HG02840 (cell line): ENCODE data around the gene NMD3.

ENCODE experiments used
- ATAC-seq: cut with Tn5 transposase; IDR thresholded peaks from one replicate; pipeline ENCODE4 v1.9.1; 2021; ENCODE audit warnings: mild to moderate bottlenecking, moderate library complexity, moderate number of reproducible peaks; ENCODE audit not compliant: unreplicated experiment, low FRiP score

Gene NMD3

DNA sequence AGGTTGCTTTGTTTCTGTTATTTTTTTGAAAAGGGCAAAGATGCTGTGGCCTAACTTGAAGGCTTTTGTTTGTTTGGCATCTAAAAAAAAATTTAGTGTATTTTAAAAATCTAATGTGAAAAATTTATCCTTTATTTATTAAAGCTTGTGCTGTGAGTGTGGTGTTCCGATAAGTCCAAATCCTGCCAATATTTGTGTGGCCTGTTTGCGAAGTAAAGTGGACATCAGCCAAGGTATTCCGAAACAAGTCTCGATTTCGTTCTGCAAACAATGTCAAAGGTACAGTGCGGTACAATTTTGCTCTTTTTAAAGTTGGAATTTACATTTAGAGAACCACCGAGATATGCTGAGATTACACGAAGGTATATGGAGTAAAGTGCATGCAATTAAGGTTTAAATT lies 3.7 kb downstream of the NMD3 start:
- no peak for ATAC-seq

DNA sequence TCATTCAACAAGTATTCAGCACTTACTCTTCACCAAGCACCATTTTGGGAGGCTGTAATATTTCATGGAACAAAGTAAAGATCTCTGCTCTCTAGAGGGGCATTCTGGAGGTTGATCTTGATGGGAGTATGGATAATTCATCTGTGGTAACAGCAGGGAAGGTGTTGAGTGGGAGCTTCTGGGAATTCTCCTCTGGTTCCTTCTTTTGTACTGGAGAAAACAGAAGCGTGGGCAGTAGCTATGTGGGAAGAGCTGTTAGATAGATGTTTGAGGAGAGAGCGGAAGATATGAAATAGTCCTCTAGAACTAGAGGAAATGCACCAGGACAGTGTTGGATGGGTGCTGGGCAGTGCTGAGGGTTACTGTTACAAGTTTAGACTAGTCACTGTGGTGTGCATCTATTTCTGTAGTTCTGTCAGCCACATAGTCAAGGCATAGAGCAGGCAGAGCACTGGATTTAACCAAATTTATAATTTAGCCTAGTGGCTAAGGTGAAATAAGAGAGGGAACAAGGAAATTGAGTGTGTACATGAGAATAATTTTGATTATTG lies 9.6 kb downstream of the NMD3 start:
- no peak for ATAC-seq

DNA sequence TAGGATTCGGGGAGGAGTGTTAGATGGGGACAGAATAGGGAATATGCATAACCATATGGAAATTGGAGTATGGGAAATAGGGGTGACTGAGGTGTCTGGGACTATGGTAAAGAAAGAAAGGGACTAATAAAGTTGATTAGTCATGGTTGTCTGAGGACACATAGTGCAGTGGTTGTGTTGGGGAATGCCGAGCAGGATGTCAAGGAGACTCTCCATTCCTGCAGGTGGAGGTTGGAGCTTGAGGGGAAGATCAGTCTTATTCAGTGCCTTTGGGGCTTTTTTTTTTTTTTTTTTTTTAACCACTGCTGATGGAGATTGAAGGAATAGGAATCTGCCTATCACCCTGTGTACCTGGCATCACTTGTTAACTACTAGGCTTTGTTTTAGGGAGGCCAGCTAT lies 10.8 kb downstream of the NMD3 start:
- no peak for ATAC-seq

DNA sequence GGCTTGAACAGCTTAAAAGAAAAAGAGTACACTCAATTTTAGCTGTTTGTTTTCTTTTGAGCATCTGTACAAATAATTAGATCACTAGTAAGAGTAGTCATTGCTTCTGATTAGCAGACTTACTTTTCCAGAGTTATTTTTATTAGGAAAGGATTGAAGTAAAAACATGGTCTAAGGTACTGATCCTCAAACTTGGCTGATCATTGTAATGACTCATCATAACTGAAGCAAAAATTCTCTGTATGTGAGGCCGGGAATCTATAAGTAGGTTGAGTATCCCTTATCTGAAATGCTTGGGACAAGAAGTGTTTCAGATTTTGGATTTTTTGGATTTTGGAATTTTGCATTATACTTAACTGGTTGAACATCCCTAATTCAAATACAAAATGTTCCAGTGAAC lies 12.4 kb downstream of the NMD3 start:
- ATAC-seq = no peak

DNA sequence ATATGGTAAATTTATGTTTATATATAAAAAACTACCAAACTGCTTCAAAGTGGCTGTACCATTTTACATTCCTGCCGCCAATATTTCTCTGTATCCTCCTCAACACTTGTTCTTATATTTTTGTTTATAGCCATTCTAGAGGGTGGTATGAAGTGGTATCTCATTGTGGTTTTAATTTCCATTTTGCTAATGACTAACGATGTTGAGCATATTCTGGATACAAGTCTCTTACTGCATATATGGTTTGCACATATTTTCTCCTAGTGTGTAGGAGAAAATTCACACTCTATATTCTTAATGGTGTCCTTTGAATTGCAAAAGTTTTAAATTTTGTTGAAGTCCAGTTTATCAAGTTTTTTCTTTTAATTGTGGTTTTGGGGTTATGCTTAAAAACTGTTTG lies 15.1 kb downstream of the NMD3 start:
- ATAC-seq = no peak

DNA sequence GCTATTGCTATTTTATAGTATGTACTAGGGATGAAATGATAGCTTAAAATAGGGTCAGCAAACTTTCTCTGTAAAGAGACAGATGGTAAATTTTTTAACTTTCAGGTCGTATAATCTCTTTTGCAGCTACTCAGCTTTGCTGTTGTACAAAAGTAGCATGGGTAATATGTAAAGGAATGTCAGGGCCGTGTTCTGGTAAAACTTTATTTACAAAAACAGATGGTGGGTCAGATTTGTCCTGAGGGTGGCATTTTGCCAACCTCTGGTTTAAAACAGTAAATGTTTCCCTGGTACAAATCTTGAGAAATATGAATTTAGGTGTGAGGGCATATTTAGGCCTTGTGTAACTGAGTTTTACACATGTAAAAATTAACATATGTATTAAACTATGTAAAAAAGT lies 18.6 kb downstream of the NMD3 start:
- ATAC-seq = no peak

DNA sequence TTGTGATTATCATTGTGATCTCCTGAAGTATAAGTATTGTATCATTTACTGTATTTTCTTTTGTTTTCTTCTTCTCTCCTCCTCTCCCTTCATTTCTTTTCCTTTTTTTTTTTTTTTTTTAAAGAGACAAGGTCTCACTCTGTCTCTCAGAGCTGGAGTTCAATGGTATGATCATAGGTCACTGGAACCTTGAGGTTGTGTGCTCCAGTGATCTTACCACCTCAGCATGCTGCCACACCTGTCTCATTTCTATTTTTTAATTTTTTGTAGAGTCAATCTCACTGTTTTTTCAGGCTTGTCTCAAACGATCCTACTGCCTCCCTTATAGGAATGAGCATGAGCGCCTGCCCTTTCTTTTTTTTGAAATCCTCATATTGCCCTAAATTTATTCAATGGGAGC lies 23.4 kb downstream of the NMD3 start:
- no peak for ATAC-seq

DNA sequence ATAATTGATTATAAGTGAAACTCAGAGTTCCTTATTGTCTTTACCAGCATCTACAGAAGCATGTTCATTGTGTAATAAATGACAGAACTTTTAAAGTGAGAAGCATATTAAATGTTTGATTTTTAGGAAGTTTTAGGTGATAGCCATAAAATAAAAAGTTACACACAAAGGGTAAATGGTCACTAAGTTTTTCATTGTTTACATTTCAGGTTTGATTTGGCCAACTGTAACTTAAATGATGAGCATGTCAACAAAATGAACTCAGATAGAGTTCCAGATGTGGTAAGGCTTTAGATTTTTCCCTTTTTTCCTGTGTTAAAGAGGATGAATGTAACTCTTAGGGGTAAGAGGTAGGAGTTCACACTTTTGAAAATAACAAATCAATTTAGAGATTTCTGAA lies 25.9 kb downstream of the NMD3 start:
- ATAC-seq = no peak

DNA sequence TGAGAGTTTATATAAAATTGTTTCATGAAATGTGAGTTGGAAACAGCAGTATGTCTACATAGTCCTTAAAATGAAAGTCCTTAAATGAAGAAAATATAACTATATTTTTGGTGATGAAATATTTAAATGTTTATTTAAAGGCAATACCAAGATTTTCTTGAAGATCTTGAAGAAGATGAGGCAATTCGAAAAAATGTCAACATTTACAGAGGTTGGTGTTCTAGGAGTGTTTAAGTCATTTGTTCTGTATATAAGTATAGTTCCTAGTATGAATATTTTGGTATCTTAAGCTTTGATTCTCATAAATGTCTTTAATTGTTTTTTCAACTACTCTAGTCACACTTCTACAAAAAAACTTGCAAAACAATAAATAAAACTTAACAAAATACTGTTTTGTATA lies 29.0 kb downstream of the NMD3 start:
- ATAC-seq = no peak

DNA sequence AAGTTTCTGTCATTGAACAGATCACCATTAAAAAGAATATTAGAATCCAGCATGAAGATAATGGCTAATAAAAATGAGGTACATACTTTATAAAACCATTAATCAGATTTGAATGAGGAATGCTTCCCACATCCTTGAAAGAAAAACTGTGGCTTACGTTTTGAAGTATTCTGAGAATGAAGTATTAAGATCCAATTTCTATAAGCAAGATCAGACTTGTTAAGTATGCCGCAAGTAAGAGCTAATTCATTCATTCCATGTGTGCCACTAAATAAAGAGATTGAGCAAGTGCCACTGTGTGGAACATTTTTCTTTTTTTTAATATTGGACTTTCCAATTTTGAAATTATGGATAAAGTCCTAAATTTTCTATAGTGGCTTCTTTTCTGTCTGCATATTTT lies 30.6 kb downstream of the NMD3 start:
- ATAC-seq = no peak

DNA sequence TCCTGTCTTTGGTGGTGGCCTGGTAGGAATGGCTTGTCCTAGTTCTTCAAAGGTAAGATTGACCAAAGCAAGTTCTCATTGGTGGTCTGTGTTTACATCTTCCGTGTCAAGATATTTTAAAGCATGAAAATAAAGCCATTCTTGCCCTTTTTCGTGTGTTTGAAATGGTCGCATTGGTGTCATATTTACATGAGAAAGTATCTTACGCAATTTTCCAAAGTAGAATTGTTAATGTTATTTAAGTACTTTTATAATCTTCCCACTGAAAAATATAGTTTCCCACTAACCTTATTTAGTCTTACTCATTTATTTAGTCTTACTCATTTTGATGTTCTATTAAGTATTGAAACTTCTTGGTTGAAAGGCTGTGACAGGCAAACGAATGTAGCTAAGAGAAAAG lies 31.0 kb downstream of the NMD3 start:
- no peak for ATAC-seq

DNA sequence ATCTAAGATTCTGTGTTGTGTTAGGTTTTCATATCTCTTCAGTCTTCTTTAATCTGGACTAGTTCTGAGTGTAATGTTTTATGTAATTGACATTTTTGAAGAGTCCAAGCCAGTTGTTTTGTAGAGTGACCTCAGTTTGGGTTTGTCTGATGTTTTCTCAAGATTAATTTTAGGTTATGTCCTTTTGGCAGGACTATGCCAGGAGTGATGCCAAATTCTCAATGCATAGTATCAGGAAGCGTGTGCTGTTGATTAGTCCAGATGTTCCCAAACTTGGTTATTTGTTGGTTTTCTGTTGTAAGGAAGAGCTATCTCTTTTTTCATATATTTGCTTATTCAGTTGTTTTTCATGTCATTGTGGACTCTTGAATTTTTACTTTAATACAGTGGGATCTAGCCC lies 32.6 kb downstream of the NMD3 start:
- no peak for ATAC-seq

DNA sequence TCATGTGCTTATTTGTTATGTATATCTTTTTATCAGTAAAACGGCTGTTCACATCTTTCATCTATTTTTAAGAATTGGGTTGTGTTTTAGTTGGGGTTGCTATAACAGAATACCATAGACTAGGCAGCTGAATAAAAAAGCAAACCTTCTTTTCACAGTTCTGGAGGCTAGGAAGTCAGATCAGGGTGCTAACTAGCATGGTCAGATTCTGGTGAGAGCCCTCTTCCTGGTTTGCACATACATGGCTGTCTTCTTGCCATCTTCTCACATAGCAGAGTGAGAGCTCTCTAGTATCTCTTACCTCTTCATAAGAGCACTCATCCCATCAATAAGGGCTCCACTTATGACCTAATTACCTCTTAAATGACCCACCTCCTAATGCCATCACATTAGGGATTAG lies 33.8 kb downstream of the NMD3 start:
- ATAC-seq = no peak

DNA sequence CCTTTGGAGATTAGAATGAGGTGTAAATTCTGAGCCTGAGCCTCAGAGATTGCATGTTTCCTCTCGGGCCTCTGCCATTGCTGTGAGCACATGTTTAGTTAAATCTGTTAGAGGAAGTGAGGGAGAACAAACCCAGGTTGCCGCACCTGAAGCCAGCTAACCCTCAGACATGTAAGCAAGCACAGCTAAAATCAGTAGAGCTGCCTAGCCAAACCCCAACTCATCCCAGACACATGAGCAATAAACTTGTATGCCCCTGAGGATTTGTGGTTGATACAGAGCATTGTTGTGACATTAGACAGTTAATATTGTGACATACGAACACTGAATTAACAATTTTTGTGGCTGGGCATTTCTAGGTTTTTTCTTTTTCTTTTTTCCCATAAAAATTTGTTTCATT lies 41.9 kb downstream of the NMD3 start:
- no peak for ATAC-seq

DNA sequence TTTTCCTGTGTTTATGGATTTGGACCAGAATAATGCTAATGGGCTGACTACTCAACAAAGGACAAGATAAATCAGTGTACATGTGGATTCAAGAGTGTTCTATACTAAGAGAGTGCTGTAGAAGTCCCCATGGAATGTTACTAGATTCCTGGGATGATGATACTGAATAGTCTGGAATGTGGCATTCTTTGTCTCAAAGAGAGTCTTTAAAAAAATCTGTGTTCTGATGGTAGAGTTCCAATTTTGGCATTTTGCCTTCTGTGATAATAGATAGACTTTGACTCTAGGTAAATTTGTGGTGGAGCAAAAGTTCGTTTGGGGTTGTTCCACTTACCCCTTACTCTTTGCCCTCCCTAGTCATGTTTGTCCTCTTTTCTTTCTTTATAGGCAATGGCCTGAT lies 43.7 kb downstream of the NMD3 start:
- ATAC-seq = no peak

DNA sequence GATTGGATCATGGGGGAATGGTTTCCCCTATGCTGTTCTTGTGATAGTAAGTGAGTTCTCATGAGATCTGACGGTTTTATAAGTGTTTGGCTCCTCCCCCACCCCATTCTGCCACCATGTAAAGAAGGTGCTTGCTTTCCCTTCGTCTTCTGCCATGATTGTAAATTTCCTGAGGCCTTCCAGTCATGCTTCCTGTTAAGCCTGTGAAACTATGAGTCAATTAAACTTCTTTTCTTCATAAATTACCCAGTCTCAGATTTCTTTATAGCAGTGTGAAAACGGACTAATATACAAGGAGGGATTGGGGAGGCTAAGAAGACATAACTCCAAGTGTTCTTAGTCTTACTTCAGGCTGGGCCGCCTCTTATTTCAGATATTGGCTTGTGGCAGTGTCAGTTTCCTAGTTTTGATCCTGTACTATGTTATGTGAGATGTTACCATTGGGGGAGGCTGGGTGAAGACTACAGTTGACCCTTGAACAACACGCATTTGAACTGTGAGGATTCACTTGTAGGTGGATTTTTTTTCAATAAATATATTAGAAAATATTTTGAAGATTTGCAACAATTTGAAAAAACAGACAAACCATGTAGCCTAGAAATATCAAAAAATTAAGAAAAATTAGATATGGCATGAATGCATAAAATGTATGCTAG lies 44.9 kb downstream of the NMD3 start:
- no peak for ATAC-seq

DNA sequence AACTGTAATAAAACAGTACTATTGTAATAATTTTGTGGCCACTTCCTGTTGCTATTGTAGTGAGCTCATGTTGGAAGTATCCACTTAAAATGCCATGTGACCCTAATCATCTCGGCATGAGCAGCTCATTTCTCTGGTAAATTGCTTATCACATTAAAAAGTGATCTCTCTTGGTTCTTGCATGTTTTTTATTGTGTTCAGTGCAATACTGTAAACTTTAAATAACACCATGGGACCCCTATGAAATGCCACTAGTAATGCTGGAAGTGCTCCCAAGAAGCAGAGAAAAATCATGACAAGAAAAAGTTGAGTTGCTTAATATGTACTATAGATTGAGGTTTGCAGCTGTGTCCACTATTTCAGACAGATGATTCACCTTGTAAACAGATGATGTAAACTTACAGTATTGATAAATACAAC lies 45.6 kb downstream of the NMD3 start:
- no peak for ATAC-seq

DNA sequence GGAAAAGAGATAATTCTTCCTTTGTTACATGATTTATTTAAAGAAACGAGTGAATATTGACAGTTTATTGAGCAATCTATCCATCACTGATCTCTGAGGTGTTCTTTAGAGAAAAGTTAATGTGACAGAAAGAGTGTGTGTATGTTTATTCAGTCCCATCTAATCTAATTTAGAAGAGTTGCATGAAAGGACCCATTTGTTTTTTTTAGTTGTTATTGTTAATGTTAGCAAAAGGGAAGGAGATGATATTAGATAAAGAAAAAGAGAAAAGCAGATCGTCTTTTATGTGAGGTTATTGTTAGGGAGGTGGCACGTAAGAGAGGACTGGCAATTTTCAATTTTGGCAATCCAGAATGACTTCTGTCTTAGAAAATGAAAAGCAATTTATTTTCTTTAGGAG lies 46.5 kb downstream of the NMD3 start:
- no peak for ATAC-seq

DNA sequence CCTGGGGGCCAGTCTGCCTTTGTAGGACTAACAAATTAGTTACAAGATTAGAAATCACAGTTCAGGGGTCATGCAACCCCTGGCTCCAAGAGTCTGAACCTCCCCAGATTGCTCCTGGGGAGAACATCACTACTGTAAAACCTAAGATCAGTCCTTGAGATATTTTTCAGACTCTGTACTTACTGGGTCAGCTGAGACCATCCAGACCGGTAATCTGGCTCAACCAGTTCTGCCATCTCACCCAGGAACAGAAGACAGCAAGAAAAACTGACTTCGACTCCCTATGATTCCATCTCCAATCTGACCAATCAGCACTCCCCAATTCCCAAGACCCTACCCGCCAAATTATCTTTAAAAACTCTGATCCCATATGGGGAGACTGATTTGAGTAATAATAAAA lies 47.5 kb downstream of the NMD3 start:
- ATAC-seq = no peak

DNA sequence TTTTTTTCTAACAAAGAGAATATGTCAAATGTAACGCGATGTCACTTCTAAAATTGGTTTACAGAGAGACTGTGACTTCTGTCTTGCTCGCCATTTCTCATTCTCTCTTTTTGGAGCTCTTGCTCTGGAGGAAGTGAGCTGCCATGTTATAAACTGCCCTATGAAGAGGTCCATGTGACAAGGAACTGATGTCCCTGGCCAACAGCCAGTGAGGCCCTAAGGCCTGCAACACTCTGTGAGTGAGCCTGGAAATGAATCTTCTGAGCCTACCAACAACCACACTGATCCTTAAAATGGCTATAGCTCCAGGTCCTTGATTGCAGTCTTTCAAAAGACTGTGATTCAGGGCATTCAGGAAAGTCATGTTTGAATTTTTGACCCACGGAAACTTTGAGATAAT lies 49.9 kb downstream of the NMD3 start:
- ATAC-seq = no peak

DNA sequence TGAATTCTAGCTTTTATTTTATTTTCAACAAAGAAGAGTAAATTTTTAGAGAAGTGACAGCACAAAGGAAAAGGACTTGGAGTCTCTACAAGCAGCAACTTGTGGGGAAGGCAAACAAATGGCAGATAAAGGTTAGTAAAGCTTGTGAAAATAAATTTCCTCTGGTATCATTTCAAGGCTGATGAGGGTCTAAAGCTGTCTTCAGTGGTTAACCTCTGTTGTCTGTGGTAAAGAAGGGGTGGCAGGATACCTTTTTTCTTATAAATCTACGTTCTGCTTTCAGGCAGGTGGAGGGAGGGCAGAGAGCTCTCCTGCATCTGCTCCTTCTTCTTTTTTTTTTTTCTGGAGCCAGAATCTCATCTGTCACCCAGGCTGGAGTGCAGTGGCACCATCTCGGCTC lies 50.5 kb downstream of the NMD3 start:
- no peak for ATAC-seq

DNA sequence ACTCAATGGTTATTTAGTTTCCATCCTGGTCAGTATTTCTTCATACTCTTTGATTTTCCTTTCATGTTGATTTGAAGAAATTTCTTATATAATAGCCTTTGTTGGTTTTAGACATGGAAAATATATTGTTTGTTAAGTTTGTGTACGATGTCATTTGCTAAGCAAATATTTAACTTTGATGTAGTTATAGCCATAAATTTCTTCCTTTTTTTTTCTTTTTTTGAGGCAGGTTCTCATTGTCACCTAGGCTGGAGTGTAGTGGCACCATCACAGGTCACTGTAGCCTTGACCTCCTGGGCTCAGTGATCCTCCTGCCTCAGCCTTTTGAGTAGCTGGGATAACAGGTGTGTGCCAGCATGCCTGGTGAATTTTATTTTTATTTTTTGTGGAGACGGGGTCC lies 51.4 kb downstream of the NMD3 start:
- no peak for ATAC-seq
